ENCODE measurements around the gene DDAH1.
"Not testable (repeated sequence)": the region's sequence is repeated elsewhere in the genome, so short reads cannot be mapped to it uniquely, and the experiment has no call there.

The DDAH1 gene

GRCh38 chr1:85465099-85465785 lies at the start of gene DDAH1:
DDAH1 (minus strand) TSS chr1:85465159; CDS start chr1:85465045, 114 bp downstream.
- DNase-seq (ENCODE audit: low read depth), result peak; percentile 89
- Histone ChIP-seq H3K9me3 (ENCODE audit: control insufficient read depth, low read length) (no peaks in the 10 kb centered on the region), H3K9ac (ENCODE audit: low read length) (peak within 1 kb of the TSS; percentile 93), H3K27me3 (replicated peaks; ENCODE audit: control insufficient read depth, insufficient read depth, low read length) (no peaks in the 10 kb centered on the region), H3K4me1 (ENCODE audit: control insufficient read depth, insufficient read depth, low read length) (peaks cover 36% of the 10 kb centered on the region), H3K36me3 (ENCODE audit: control insufficient read depth, insufficient read depth, low read length, severe bottlenecking) (peaks cover 4% of the 10 kb centered on the region), H3K4me3 (ENCODE audit: low read length) (peak within 1 kb of the TSS; percentile 92)

DNA sequence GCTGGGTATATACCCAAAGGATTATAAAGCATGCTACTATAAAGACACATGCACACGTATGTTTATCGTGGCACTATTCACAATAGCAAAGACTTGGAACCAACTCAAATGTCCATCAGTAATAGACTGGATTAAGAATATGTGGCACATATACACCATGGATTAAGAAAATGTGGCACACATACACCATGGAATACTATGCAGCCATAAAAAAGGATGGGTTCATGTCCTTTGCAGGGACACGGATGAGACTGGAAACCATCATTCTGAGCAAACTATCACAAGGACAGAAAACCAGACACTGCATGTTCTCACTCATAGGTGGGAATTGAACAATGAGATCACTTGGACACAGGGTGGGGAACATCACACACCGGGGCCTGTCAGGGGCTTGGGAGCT lies 49.0 kb upstream of the DDAH1 start:
- not testable (repeated sequence) for H3K9me3 ChIP-seq (ENCODE audit: control insufficient read depth, low read length); H3K36me3 ChIP-seq (ENCODE audit: control insufficient read depth, insufficient read depth, low read length, severe bottlenecking); H3K4me1 ChIP-seq (ENCODE audit: control insufficient read depth, insufficient read depth, low read length); H3K27me3 ChIP-seq (replicated peaks; ENCODE audit: control insufficient read depth, insufficient read depth, low read length); H3K9ac ChIP-seq (ENCODE audit: low read length); H3K4me3 ChIP-seq (ENCODE audit: low read length); DNase-seq (ENCODE audit: low read depth)

DNA sequence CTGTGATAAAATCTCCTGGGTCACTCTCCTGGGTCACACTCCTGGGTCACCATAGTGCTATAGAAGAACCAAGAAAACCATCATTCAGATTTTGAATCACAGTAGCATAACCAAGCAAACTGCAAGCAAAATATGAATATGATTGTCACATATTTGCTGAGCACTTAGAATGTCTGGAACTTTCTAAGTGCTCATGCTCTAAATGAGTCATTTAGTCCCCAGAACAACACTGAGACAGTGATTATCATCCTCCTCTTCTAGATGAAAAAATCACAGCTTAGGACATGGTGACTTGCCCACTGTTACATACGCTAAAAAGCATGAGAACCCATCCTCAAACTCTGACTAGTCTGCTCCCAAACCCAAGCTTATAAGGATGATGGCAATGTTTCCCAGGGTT lies 39.5 kb upstream of the DDAH1 start:
- DNase-seq (ENCODE audit: low read depth), result peak; percentile 41

DNA sequence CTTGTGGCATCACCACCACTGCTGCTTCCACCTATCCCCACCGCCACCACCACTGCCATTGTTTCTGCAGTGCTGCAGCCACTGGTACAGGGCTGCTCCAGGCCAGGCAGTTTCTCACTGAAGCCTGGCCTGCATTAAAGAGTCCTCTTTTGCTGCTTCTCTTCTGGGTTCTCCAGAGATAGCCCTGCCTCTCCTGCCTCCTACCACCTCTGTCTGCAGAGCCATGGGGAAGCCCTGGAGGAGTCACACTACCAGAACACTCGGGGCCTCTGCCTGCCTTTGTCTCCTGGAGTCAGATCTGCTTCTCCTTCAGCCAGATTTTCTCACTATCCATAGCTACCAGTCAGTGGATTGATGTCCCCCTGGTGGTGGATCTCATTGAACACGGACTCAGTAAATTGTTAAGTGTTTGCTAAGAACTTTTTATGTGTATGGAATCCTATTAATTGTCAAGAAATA lies 37.7 kb upstream of the DDAH1 start:
- no peaks in the 10 kb centered on the region for H3K9me3 ChIP-seq (ENCODE audit: control insufficient read depth, low read length)
- H3K36me3 ChIP-seq (ENCODE audit: control insufficient read depth, insufficient read depth, low read length, severe bottlenecking), result peaks cover 7% of the 10 kb centered on the region
- H3K4me1 ChIP-seq (ENCODE audit: control insufficient read depth, insufficient read depth, low read length), result peaks cover 23% of the 10 kb centered on the region
- DNase-seq (ENCODE audit: low read depth), result peak; percentile 85
- H3K4me3 ChIP-seq (ENCODE audit: low read length), result no peak overlapping the region
- no peaks in the 10 kb centered on the region for H3K27me3 ChIP-seq (replicated peaks; ENCODE audit: control insufficient read depth, insufficient read depth, low read length)
- peak overlapping the region; percentile 40 for H3K9ac ChIP-seq (ENCODE audit: low read length)

More for the DNA sequence above, 39.5 kb upstream of the DDAH1 start:
- peaks cover 22% of the 10 kb centered on the region for H3K4me1 ChIP-seq (ENCODE audit: control insufficient read depth, insufficient read depth, low read length)
- H3K36me3 ChIP-seq (ENCODE audit: control insufficient read depth, insufficient read depth, low read length, severe bottlenecking), result peaks cover 13% of the 10 kb centered on the region
- H3K4me3 ChIP-seq (ENCODE audit: low read length), result no peak overlapping the region
- H3K9ac ChIP-seq (ENCODE audit: low read length), result no peak overlapping the region
- no peaks in the 10 kb centered on the region for H3K9me3 ChIP-seq (ENCODE audit: control insufficient read depth, low read length)
- no peaks in the 10 kb centered on the region for H3K27me3 ChIP-seq (replicated peaks; ENCODE audit: control insufficient read depth, insufficient read depth, low read length)

DNA sequence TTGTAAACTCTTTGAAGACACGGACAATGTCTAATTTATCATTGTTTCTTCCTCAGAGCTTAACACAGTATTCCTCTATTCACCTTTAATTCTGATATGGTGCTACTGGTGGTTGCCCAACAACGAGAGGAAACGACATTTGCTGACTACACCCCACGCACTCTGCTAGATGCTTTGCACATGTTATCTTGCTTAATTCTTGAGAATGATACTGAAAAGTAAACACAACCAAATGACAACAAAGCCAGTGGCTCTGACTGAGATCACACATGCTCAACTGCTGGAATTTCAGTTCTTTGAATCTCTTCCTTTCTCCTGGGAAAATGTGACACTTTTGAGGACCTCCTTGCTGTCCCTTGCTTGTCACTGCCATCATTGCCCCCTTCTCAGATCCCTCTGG lies 37.2 kb upstream of the DDAH1 start:
- Histone ChIP-seq H3K27me3 (replicated peaks; ENCODE audit: control insufficient read depth, insufficient read depth, low read length) (no peaks in the 10 kb centered on the region), H3K9ac (ENCODE audit: low read length) (peak overlapping the region; percentile 40), H3K4me1 (ENCODE audit: control insufficient read depth, insufficient read depth, low read length) (peaks cover 28% of the 10 kb centered on the region), H3K9me3 (ENCODE audit: control insufficient read depth, low read length) (no peaks in the 10 kb centered on the region), H3K4me3 (ENCODE audit: low read length) (no peak overlapping the region), H3K36me3 (ENCODE audit: control insufficient read depth, insufficient read depth, low read length, severe bottlenecking) (peaks cover 7% of the 10 kb centered on the region)
- peak; percentile 36 for DNase-seq (ENCODE audit: low read depth)

GRCh38 chr1:85501355-85501898 lies 36.5 kb upstream of the DDAH1 start:
- no peak overlapping the region for H3K9ac ChIP-seq (ENCODE audit: low read length)
- H3K36me3 ChIP-seq (ENCODE audit: control insufficient read depth, insufficient read depth, low read length, severe bottlenecking), result peaks cover under 1% of the 10 kb centered on the region
- H3K9me3 ChIP-seq (ENCODE audit: control insufficient read depth, low read length), result no peaks in the 10 kb centered on the region
- no peak for DNase-seq (ENCODE audit: low read depth)
- H3K27me3 ChIP-seq (replicated peaks; ENCODE audit: control insufficient read depth, insufficient read depth, low read length), result no peaks in the 10 kb centered on the region
- H3K4me3 ChIP-seq (ENCODE audit: low read length), result no peak overlapping the region
- peaks cover 36% of the 10 kb centered on the region for H3K4me1 ChIP-seq (ENCODE audit: control insufficient read depth, insufficient read depth, low read length)

GRCh38 chr1:85496941-85497582 lies 32.1 kb upstream of the DDAH1 start:
- H3K9me3 ChIP-seq (ENCODE audit: control insufficient read depth, low read length), result no peaks in the 10 kb centered on the region
- peaks cover 21% of the 10 kb centered on the region for H3K36me3 ChIP-seq (ENCODE audit: control insufficient read depth, insufficient read depth, low read length, severe bottlenecking)
- no peak overlapping the region for H3K4me3 ChIP-seq (ENCODE audit: low read length)
- no peak overlapping the region for H3K9ac ChIP-seq (ENCODE audit: low read length)
- H3K4me1 ChIP-seq (ENCODE audit: control insufficient read depth, insufficient read depth, low read length), result peaks cover 42% of the 10 kb centered on the region
- no peaks in the 10 kb centered on the region for H3K27me3 ChIP-seq (replicated peaks; ENCODE audit: control insufficient read depth, insufficient read depth, low read length)
- DNase-seq (ENCODE audit: low read depth), result peak; percentile 30

- no peaks in the 10 kb centered on the region for H3K9me3 ChIP-seq (ENCODE audit: control insufficient read depth, low read length)
- DNase-seq (ENCODE audit: low read depth), result peak; percentile 59
- no peaks in the 10 kb centered on the region for H3K27me3 ChIP-seq (replicated peaks; ENCODE audit: control insufficient read depth, insufficient read depth, low read length)
- peaks cover 40% of the 10 kb centered on the region for H3K4me1 ChIP-seq (ENCODE audit: control insufficient read depth, insufficient read depth, low read length)
- peak overlapping the region; percentile 18 for H3K4me3 ChIP-seq (ENCODE audit: low read length)
- no peak overlapping the region for H3K9ac ChIP-seq (ENCODE audit: low read length)
- H3K36me3 ChIP-seq (ENCODE audit: control insufficient read depth, insufficient read depth, low read length, severe bottlenecking), result peaks cover 35% of the 10 kb centered on the region
Observed at GRCh38 chr1:85495556-85495955, 30.6 kb upstream of the DDAH1 start.

DNA sequence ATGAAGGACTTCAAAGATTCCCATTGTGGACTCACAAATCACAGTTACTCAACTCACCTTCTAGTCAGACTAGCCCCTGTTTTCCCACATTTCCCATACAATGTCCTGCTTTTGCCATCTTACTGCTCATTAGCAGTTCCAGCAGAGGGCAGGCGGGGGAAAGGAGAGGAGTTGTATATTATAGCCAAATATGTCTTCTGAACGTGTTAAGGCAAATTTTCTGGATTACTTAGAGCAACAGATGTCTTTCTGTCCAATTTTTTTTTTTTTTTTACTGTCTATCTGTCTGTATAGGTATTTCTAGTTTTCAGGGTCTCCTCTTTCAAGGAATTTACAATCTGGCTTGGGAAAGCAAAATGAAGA lies 29.9 kb upstream of the DDAH1 start:
- no peak overlapping the region for H3K9ac ChIP-seq (ENCODE audit: low read length)
- H3K4me1 ChIP-seq (ENCODE audit: control insufficient read depth, insufficient read depth, low read length), result peaks cover 40% of the 10 kb centered on the region
- peaks cover 39% of the 10 kb centered on the region for H3K36me3 ChIP-seq (ENCODE audit: control insufficient read depth, insufficient read depth, low read length, severe bottlenecking)
- no peaks in the 10 kb centered on the region for H3K27me3 ChIP-seq (replicated peaks; ENCODE audit: control insufficient read depth, insufficient read depth, low read length)
- H3K4me3 ChIP-seq (ENCODE audit: low read length), result peak overlapping the region; percentile 18
- DNase-seq (ENCODE audit: low read depth), result peak; percentile 38
- H3K9me3 ChIP-seq (ENCODE audit: control insufficient read depth, low read length), result no peaks in the 10 kb centered on the region

DNA sequence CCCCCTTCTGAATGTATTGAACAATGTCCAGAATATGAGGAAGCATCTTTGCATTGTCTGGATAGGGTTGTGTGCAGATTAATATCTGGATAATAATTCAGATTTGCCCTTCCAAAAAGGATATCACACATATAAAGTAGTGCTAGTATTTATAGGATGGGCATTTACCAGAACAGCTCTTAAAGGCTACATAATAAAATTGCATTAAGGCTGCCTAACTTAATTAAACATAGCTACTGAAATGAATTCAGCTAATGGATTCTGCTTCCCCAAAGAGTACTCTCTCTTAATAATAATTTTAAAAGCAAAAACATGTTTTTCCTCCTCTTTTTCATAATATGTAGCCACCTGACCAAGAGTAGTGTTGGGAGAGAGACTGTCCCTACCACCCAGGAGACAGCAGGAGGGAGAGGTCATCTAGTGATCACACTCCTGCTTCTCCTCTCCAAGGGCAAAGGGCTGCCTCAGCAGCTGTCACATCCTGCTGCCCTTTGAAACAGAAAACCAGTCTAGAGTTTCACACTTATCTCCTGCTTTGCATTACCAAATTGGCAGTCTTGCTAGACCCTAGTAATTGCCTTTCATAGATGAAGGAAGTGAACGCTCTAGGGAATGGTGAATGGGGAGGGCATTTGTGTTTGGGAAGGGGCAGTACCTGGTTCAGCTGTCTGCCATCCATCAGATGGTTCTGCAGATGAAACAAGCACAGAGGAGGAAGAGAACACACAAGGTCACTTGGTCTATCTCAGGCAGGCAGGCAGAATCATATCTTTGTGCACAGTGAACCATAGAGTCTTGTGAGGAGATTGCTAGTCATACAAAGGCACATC lies 29.3 kb upstream of the DDAH1 start:
- Histone ChIP-seq H3K9me3 (ENCODE audit: control insufficient read depth, low read length) (no peaks in the 10 kb centered on the region), H3K27me3 (replicated peaks; ENCODE audit: control insufficient read depth, insufficient read depth, low read length) (no peaks in the 10 kb centered on the region), H3K4me3 (ENCODE audit: low read length) (no peak overlapping the region), H3K4me1 (ENCODE audit: control insufficient read depth, insufficient read depth, low read length) (peaks cover 40% of the 10 kb centered on the region), H3K36me3 (ENCODE audit: control insufficient read depth, insufficient read depth, low read length, severe bottlenecking) (peaks cover 42% of the 10 kb centered on the region), H3K9ac (ENCODE audit: low read length) (no peak overlapping the region)
- no peak for DNase-seq (ENCODE audit: low read depth)

All from adipocyte (in vitro differentiated cells).